NCI-H1436 treated with DMSO at 0.1 percent for 48 hours (cell line): ENCODE measurements around the gene KIF2C.
"Not testable (repeated sequence)": the region's sequence is repeated elsewhere in the genome, so short reads cannot be mapped to it uniquely, and the experiment has no call there.

Experiments
- DNase-seq: peaks from one replicate; lab custom pipeline; 2025; lab: John Stamatoyannopoulos, UW

Gene KIF2C

DNA sequence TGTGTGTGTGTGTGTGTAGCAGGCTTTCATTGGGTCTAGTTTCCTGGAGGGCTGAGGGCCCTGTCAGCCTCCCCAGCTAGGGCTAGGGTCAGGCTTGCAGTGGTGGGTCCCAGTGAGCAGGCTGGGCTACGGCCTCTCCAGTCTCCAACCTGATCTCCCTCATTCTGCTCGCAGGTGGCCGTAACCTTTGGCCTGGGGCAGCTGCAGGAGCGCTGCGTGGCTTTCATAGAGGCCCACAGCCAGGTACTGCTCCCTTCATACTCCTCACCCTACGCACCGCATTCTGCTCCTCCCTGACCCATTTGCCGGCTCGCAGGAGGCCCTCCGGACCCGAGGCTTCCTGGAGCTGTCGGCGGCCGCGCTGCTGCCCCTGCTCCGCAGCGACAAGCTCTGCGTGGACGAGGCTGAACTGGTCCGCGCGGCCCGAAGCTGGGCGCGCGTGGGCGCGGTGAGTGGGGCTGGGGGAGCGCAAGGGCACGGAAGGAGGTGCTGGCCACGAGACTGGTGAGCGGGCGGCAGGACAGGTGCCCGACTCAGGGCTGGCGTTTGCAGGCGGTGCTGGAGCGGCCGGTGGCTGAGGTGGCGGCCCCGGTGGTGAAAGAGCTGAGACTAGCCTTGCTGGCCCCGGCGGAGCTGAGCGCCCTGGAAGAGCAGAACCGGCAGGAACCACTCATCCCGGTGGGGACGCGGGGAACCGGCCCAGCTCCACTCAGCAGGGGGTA is 73.3 kb downstream of the KIF2C start:
- DNase-seq: no peak

GRCh38 chr1:44815926-44816325 is 76.3 kb downstream of the KIF2C start:
- not testable (repeated sequence) for DNase-seq

- no peak for DNase-seq
Measured at GRCh38 chr1:44817307-44817706, 77.7 kb downstream of the KIF2C start.
